Measurements from ENCODE around the gene PARM1.

DNA sequence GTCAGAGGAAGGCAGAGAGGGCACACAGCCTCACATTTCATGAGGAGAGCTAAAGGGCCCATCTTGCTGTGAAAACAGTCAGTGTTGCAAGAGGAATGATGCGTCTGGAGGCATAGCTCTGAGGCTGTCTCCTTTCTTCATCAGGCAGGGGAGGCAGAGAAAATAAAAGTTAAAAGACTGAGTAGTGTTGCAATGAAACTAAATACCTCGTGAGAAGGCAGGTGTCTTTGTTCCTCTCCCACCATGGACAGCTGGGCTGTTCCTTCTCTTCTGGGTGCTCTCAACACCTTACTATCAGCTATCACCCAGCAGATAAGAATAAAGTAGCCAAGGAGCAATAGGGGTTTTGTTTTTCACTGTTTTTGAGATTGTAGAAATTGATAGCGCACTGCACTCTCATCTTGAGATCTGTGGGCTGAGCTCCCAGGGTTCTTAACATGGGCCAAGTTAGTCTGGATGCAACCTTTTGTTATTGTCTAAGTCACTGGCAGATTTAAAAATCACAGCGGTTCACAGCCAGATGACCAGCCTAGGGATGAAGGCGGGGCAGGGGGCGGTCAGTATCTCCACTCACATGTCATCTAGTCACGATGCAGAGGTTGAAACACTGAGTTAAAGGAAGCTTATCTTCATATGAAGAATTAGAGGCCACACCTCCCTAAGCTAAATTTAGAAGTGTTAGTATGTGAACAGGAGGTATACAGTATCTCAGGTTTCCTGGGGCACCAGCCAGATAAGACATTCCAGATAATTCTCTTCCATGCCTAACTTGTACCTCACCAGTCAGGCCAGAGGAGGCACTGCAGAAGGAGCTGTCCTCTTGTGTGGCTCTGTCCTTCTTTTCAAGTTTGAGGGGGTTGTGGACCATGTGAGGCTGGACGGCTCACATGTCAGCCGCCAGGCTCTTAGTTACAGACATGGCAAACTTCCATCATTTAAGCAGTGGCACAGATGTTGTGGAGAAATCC, 36.9 kb downstream of the PARM1 start:
- TF ChIP-seq CTCF (IDR thresholded peaks at IDR 0.05; ENCODE audit: insufficient read depth, low read length, poor library complexity, severe bottlenecking) (no peak), EZH2phosphoT487 (conservative IDR thresholded peaks at IDR 0.05; ENCODE audit: low read length) (no peak)

Measured in SU-DHL-6 (cell line).